HG02970 (cell line): ENCODE measurements around the gene CNOT2.
"Not testable (repeated sequence)": the region's sequence is repeated elsewhere in the genome, so short reads cannot be mapped to it uniquely, and the experiment has no call there.

Experiments
- ATAC-seq: cut with Tn5 transposase; IDR thresholded peaks from one replicate; pipeline ENCODE4 v1.9.1; 2021; ENCODE audit warnings: mild to moderate bottlenecking, moderate library complexity, moderate number of reproducible peaks; ENCODE audit not compliant: unreplicated experiment, low FRiP score

The CNOT2 gene

GRCh38 chr12:70359458-70360197, 116.4 kb downstream of the CNOT2 start:
- no peak for ATAC-seq

- ATAC-seq = no peak
These were observed 117.0 kb downstream of the CNOT2 start for GRCh38 chr12:70360218-70360617.

- ATAC-seq = no peak
These were observed 121.6 kb downstream of the CNOT2 start for GRCh38 chr12:70364695-70365397.

- no peak for ATAC-seq
These were observed 122.1 kb downstream of the CNOT2 start for GRCh38 chr12:70365398-70365647.

- peak; percentile 87 for ATAC-seq
These were observed 122.7 kb downstream of the CNOT2 start, which contains the start of gene KCNMB4 for GRCh38 chr12:70365648-70366518. Gene KCNMB4, plus strand, starts transcription at chr12:70366290. Its CDS starts 445 bp downstream, at chr12:70366735.

GRCh38 chr12:70366581-70367257, 123.5 kb downstream of the CNOT2 start:
- ATAC-seq = peak; percentile 36

GRCh38 chr12:70367258-70368141, 124.3 kb downstream of the CNOT2 start:
- no peak for ATAC-seq

- ATAC-seq = no peak
These were observed 129.6 kb downstream of the CNOT2 start for GRCh38 chr12:70372881-70373280.

- ATAC-seq = no peak
These were observed 136.6 kb downstream of the CNOT2 start for GRCh38 chr12:70379846-70380245.

GRCh38 chr12:70383484-70383883, 140.3 kb downstream of the CNOT2 start:
- no peak for ATAC-seq

GRCh38 chr12:70383886-70384285, 140.7 kb downstream of the CNOT2 start:
- no peak for ATAC-seq

GRCh38 chr12:70386771-70387170, 143.5 kb downstream of the CNOT2 start:
- ATAC-seq = no peak

- no peak for ATAC-seq
These were observed 146.4 kb downstream of the CNOT2 start for GRCh38 chr12:70389678-70390077.

- ATAC-seq = not testable (repeated sequence)
These were observed 149.4 kb downstream of the CNOT2 start for GRCh38 chr12:70392631-70393030.

- ATAC-seq = no peak
These were observed 150.7 kb downstream of the CNOT2 start for GRCh38 chr12:70393787-70394499.

- no peak for ATAC-seq
These were observed 154.8 kb downstream of the CNOT2 start for GRCh38 chr12:70398002-70398401.

- ATAC-seq = no peak
These were observed 155.6 kb downstream of the CNOT2 start for GRCh38 chr12:70398862-70399261.

GRCh38 chr12:70399311-70399710, 156.1 kb downstream of the CNOT2 start:
- ATAC-seq = no peak

GRCh38 chr12:70400124-70400523, 156.9 kb downstream of the CNOT2 start:
- ATAC-seq = no peak
